ENCODE data around the gene CD300LF. TPM values are rescaled to one million over a fixed set of nuclear protein-coding genes. Genes with fewer than 3 reads are reported as not detected.

CD300LF gene
- polyA plus RNA-seq, 1 experiment = not detected

- H3K27me3 ChIP-seq (ENCODE audit: control insufficient read depth, insufficient read depth, low read length) = no peaks in the 10 kb centered on the region
- CTCF ChIA-PET = interaction anchor here (0.6 to 1.0 kb wide), 2 partner anchors 9 to 95 kb away, joined by 3 to 4 read pairs; no protein-coding TSS in a partner anchor
- no peak for TF ChIP-seq CTCF (IDR thresholded peaks at IDR 0.05; ENCODE audit: insufficient read depth, low read depth, low read length)
- POLR2A ChIA-PET = no interaction called here
- no peak for DNase-seq (ENCODE audit: low read depth)
- no peak overlapping the region for H3K4me3 ChIP-seq (ENCODE audit: low read depth, low read length)
- H3K36me3 ChIP-seq (ENCODE audit: control insufficient read depth, insufficient read depth, low read length) = no peaks in the 10 kb centered on the region
Observed at GRCh38 chr17:74649909-74650308, 62.8 kb downstream of the CD300LF start.

- no peak overlapping the region for H3K4me3 ChIP-seq (ENCODE audit: low read depth, low read length)
- no peaks in the 10 kb centered on the region for H3K27me3 ChIP-seq (ENCODE audit: control insufficient read depth, insufficient read depth, low read length)
- no peak for DNase-seq (ENCODE audit: low read depth)
- ChIA-PET CTCF (interaction anchor here (1.6 kb wide), 1 partner anchor 9 kb away, joined by 5 read pairs; no protein-coding TSS in a partner anchor), POLR2A (no interaction called here)
- no peaks in the 10 kb centered on the region for H3K36me3 ChIP-seq (ENCODE audit: control insufficient read depth, insufficient read depth, low read length)
- no peak for TF ChIP-seq CTCF (IDR thresholded peaks at IDR 0.05; ENCODE audit: insufficient read depth, low read depth, low read length)
Observed at GRCh38 chr17:74647871-74648672, 64.7 kb downstream of the CD300LF start.

GRCh38 chr17:74646231-74646630 lies 66.5 kb downstream of the CD300LF start:
- ChIA-PET POLR2A (no interaction called here), CTCF (no interaction called here)
- no peaks in the 10 kb centered on the region for H3K36me3 ChIP-seq (ENCODE audit: control insufficient read depth, insufficient read depth, low read length)
- no peak overlapping the region for H3K4me3 ChIP-seq (ENCODE audit: low read depth, low read length)
- TF ChIP-seq CTCF (IDR thresholded peaks at IDR 0.05; ENCODE audit: insufficient read depth, low read depth, low read length) = no peak
- no peaks in the 10 kb centered on the region for H3K27me3 ChIP-seq (ENCODE audit: control insufficient read depth, insufficient read depth, low read length)
- no peak for DNase-seq (ENCODE audit: low read depth)

GRCh38 chr17:74645010-74645409 lies 67.7 kb downstream of the CD300LF start:
- POLR2A ChIA-PET = no interaction called here
- no peak for DNase-seq (ENCODE audit: low read depth)
- TF ChIP-seq CTCF (IDR thresholded peaks at IDR 0.05; ENCODE audit: insufficient read depth, low read depth, low read length) = no peak

GRCh38 chr17:74644419-74644818 lies 68.3 kb downstream of the CD300LF start:
- ChIA-PET POLR2A (no interaction called here), CTCF (no interaction called here)
- no peak for DNase-seq (ENCODE audit: low read depth)
- Histone ChIP-seq H3K36me3 (ENCODE audit: control insufficient read depth, insufficient read depth, low read length) (no peaks in the 10 kb centered on the region), H3K27me3 (ENCODE audit: control insufficient read depth, insufficient read depth, low read length) (no peaks in the 10 kb centered on the region), H3K4me3 (ENCODE audit: low read depth, low read length) (no peak overlapping the region)
- no peak for TF ChIP-seq CTCF (IDR thresholded peaks at IDR 0.05; ENCODE audit: insufficient read depth, low read depth, low read length)

More at GRCh38 chr17:74645010-74645409, 67.7 kb downstream of the CD300LF start:
- Histone ChIP-seq H3K4me3 (ENCODE audit: low read depth, low read length) (no peak overlapping the region), H3K36me3 (ENCODE audit: control insufficient read depth, insufficient read depth, low read length) (no peaks in the 10 kb centered on the region), H3K27me3 (ENCODE audit: control insufficient read depth, insufficient read depth, low read length) (no peaks in the 10 kb centered on the region)
- CTCF ChIA-PET = no interaction called here

Other genes starting within 250 kb of the CD300LF start
- gene CD300A, start 246.3 kb downstream of the CD300LF start, polyA plus RNA-seq (2011; rRNA removed) = not detected in 2 replicates
- gene CD300LB, start 181.4 kb downstream of the CD300LF start, polyA plus RNA-seq (2011; rRNA removed) = not detected in 2 replicates
- 0.05 TPM in 1 of 2 replicates, not detected in the other for gene CD300C, start 166.8 kb downstream of the CD300LF start, polyA plus RNA-seq (2011; rRNA removed)
- not detected in 2 replicates for gene CD300H, start 145.4 kb downstream of the CD300LF start, polyA plus RNA-seq (2011; rRNA removed)
- gene CD300LD, start 120.6 kb downstream of the CD300LF start, polyA plus RNA-seq (2011; rRNA removed) = not detected in 2 replicates
- not detected in 2 replicates for gene CD300E, start 89.2 kb downstream of the CD300LF start, polyA plus RNA-seq (2011; rRNA removed)
- gene RAB37, start 24.3 kb upstream of the CD300LF start, polyA plus RNA-seq (2011; rRNA removed) = 0.06 and 0.12 TPM in 2 replicates
- gene NHERF1, start 35.7 kb upstream of the CD300LF start, polyA plus RNA-seq (2011; rRNA removed) = 13.7 and 16.3 TPM in 2 replicates
- gene NAT9, start 63.4 kb upstream of the CD300LF start, polyA plus RNA-seq (2011; rRNA removed) = 39.5 and 50.6 TPM in 2 replicates
- 0.04 TPM in 1 of 2 replicates, not detected in the other for gene GRIN2C, start 147.0 kb upstream of the CD300LF start, polyA plus RNA-seq (2011; rRNA removed)
- 20.2 and 38.0 TPM in 2 replicates for gene FDXR, start 160.1 kb upstream of the CD300LF start, polyA plus RNA-seq (2011; rRNA removed)
- not detected in 2 replicates for gene FADS6, start 180.7 kb upstream of the CD300LF start, polyA plus RNA-seq (2011; rRNA removed)
- not detected in 2 replicates for gene USH1G, start 210.3 kb upstream of the CD300LF start, polyA plus RNA-seq (2011; rRNA removed)
- gene OTOP2, start 211.3 kb upstream of the CD300LF start, polyA plus RNA-seq (2011; rRNA removed) = not detected in 2 replicates
- gene OTOP3, start 223.0 kb upstream of the CD300LF start, polyA plus RNA-seq (2011; rRNA removed) = not detected in 2 replicates